Ovary (tissue), 3 donors: ENCODE data around the gene KCNQ5.

Source experiments
- EP300 ChIP-seq: sonication (generic); formaldehyde crosslinking; IDR thresholded peaks from one replicate; pipeline ENCODE4 v1.6.1; 2017; ENCODE audit warnings: antibody characterized with exemption
- POLR2A ChIP-seq: fragments of 450-650 bp; IDR thresholded peaks from one replicate; pipeline ENCODE4 v1.6.1; 2017; ENCODE audit warnings: antibody characterized with exemption, mild to moderate bottlenecking, moderate library complexity
- TF ChIP-seq, protein P1 (sequence below), 3 donors: fragments of 450-650 bp in 2 of 3; fragments of 200-600 bp in 1 of 3; IDR thresholded peaks; one replicate each; pipeline versions ENCODE4 v1.5.1 to v1.8.0; 2016 to 2022; ENCODE audit warnings: antibody characterized with exemption in 3 of 3, mild to moderate bottlenecking in 1 of 3
- donor health status: DM: no; HTN: no; CAD: no.

DNA sequence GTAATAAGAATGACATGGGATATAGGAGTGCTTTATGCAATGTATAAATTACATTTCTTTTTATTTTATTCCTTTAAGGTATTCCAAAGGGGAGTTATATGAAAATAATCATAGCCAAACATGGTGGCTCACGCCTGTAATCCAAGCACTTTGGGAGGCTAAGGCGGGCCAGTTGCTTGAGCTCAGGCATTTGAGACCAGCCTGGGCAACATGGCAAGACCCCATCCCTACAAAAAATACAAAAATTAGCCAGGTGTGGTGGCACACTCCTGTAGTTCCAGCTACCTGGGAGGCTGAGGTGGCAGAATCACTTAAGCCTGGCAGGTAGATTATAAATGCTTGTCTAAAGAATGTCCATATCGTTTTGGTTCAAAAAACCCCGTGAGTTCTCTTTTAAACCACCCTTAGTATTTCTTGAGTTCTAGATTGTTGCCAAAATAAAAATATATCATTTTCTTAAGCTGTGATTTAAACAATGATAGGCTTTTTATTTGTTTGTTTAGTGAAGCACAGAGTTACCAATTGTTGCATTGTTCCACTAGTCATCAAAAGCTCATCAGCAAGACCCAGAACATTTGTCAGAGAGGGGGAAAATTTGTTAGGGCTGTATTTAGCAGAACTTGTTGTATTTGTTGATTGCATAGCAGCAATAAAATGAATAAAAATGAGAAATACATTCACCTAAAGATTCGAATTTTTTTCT is 457.2 kb downstream of the KCNQ5 start:
- TF ChIP-seq, protein P1, sequence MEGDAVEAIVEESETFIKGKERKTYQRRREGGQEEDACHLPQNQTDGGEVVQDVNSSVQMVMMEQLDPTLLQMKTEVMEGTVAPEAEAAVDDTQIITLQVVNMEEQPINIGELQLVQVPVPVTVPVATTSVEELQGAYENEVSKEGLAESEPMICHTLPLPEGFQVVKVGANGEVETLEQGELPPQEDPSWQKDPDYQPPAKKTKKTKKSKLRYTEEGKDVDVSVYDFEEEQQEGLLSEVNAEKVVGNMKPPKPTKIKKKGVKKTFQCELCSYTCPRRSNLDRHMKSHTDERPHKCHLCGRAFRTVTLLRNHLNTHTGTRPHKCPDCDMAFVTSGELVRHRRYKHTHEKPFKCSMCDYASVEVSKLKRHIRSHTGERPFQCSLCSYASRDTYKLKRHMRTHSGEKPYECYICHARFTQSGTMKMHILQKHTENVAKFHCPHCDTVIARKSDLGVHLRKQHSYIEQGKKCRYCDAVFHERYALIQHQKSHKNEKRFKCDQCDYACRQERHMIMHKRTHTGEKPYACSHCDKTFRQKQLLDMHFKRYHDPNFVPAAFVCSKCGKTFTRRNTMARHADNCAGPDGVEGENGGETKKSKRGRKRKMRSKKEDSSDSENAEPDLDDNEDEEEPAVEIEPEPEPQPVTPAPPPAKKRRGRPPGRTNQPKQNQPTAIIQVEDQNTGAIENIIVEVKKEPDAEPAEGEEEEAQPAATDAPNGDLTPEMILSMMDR (IDR thresholded peaks at IDR 0.05): no peak
- TF ChIP-seq EP300 (no peak), POLR2A (no peak)
